AG04450 (cell line): ENCODE measurements around the gene PAEP. TPM values are rescaled to one million over a fixed set of nuclear protein-coding genes. Genes with fewer than 3 reads are reported as not detected.

ENCODE experiments used
- CTCF ChIA-PET: fragments of 300-600, 350-600 bp; formaldehyde crosslinking; extraction: SDS; loops from one replicate; lab custom pipeline; 2022; ENCODE audit warnings: antibody characterized with exemption, inconsistent platforms; lab: Charles Lee
- POLR2A ChIA-PET: fragments of 350-600 bp; formaldehyde crosslinking; extraction: SDS; loops from one replicate; lab custom pipeline; 2021; ENCODE audit warnings: antibody characterized with exemption, inconsistent platforms; lab: Yijun Ruan, JAX
- DNase-seq: peaks from one replicate; pipeline ENCODE4 v3.0.0-alpha.2; 2011; ENCODE audit warnings: low read depth, low spot score
- H3K27ac ChIP-seq: one replicate; pipeline ENCODE4 v1.5.1; 2012; ENCODE audit warnings: low read depth, low read length, control low read depth
- H3K27me3 ChIP-seq: one replicate; pipeline ENCODE4 v1.6.0; 2012; ENCODE audit warnings: low read length; ENCODE audit not compliant: control insufficient read depth, insufficient read depth
- H3K4me3 ChIP-seq: 2 replicates; pipeline ENCODE4 v1.5.1; 2011; ENCODE audit warnings: mild to moderate bottlenecking, low read depth, low read length, control low read depth
- H3K9me3 ChIP-seq: 2 replicates; pipeline ENCODE4 v1.5.1; 2012; ENCODE audit warnings: low read length; ENCODE audit not compliant: control insufficient read depth, insufficient read depth
- polyA plus RNA-seq: library from polyadenylated mRNA; depleted of rRNA; stranded (reverse); fragments of >200 nt; gene quantifications from 2 replicates; pipeline ENCODE4 v1.2.3, GENCODE V29; 2011
- TF ChIP-seq, protein P1 (sequence below): IDR thresholded peaks from 2 replicates; pipeline ENCODE4 v1.5.1; 2011; ENCODE audit warnings: low read depth, low read length, control low read depth, inconsistent platforms

PAEP gene
- polyA plus RNA-seq, 1 experiment: not detected

DNA sequence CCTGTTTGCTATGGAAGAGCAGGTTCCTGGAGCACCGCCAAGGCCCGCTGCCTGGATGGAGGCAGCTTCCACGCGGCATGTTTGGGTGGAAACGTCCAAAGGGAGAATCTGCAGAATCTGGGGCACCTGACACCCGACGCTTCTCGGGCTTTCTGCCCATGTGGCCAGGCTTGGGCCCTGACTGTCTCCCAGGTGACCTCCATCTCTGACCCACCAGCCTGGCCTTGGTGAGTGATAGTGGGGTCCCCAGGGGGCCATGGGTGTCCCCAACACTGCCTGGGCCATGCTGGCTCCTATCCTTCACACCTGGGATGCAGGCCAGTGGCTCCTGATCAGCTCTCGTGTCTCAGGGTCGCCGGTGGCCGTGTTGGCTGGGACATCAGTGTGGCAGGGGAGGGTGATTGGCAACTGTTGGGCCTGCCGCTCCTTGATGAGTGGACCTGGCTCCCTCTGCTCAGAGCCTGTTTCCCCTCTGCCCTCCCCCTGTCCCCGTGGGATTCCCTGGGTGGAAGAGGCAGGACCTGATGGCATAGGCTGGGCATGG lies 43.8 kb downstream of the PAEP start:
- no peaks in the 10 kb centered on the region; the same call in 1 of the 2 replicates for H3K9me3 ChIP-seq
- CTCF ChIA-PET: no interaction called here
- POLR2A ChIA-PET: no interaction called here
- H3K27ac ChIP-seq: no peak overlapping the region
- peaks cover 3% of the 10 kb centered on the region for H3K27me3 ChIP-seq
- H3K4me3 ChIP-seq: no peak overlapping the region
- DNase-seq: no peak
- TF ChIP-seq, protein P1, sequence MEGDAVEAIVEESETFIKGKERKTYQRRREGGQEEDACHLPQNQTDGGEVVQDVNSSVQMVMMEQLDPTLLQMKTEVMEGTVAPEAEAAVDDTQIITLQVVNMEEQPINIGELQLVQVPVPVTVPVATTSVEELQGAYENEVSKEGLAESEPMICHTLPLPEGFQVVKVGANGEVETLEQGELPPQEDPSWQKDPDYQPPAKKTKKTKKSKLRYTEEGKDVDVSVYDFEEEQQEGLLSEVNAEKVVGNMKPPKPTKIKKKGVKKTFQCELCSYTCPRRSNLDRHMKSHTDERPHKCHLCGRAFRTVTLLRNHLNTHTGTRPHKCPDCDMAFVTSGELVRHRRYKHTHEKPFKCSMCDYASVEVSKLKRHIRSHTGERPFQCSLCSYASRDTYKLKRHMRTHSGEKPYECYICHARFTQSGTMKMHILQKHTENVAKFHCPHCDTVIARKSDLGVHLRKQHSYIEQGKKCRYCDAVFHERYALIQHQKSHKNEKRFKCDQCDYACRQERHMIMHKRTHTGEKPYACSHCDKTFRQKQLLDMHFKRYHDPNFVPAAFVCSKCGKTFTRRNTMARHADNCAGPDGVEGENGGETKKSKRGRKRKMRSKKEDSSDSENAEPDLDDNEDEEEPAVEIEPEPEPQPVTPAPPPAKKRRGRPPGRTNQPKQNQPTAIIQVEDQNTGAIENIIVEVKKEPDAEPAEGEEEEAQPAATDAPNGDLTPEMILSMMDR: no peak

DNA sequence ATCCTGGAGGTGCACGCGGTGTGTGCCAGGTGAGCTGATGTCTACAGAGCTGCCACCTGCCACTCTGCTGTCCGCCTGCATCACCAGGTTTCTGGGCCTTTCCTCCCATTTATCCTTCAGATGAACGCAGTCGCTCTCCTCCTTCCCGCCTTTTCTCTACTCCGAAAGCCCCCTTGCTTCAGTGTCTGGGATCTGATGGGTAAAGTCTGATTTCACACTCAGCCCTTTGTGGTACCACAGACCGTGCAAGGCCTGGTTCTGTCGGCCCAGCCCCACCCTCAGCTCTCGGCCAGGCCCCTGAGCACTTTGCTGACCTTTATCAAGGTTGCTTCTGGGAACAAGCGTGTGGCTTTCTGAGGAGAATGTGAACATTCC lies 45.3 kb downstream of the PAEP start:
- ChIA-PET POLR2A (no interaction called here), CTCF (no interaction called here)
- H3K4me3 ChIP-seq: no peak overlapping the region
- DNase-seq: no peak
- H3K9me3 ChIP-seq: peaks cover 4% of the 10 kb centered on the region; the same call in 1 of the 2 replicates
- peaks cover 3% of the 10 kb centered on the region for H3K27me3 ChIP-seq
- TF ChIP-seq, protein P1: no peak
- H3K27ac ChIP-seq: no peak overlapping the region

DNA sequence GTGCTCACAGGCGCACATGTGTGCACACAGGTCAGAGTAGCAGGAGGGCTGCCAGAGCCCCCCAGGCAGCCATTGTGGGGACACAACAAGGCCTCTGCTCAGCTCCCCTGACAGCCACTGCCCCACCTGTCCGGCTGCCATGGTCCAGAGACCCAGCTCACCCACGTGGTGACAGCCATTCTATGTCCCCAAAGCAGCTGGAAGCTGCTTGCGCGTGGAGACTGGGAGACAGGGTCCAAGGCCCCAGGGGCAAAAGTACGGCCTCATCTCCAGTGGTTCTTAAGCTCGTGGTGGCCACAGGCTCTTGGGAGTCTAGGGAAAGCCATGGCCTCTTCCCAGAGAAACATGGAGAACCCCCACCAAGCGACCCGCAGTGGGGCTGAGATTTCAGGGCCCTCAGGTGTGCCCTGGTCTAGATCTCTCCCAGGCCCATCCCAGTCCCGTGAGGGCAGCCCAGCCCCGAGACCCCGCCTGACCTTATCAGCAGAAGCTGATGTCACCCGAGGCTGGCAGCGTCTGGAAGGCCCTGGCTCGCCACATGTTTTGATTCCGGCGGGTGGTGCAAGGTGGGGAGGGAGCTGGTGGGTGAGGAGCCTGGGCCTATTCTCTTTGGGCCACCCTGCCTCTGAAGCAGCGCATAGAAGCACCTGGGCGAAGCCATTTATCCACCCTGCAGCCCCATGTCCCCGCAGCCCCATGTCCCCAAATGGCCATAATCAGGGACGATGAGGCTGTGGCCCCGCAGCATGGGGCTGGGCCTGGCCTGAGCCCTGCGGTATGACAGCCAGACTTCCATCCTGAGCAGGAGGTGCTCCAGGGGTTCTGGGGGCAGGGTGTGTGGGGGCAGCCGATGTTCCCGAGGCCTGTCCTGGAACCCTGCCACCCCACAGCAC lies 46.1 kb downstream of the PAEP start:
- no peak overlapping the region for H3K27ac ChIP-seq
- H3K4me3 ChIP-seq: no peak overlapping the region
- POLR2A ChIA-PET: no interaction called here
- TF ChIP-seq, protein P1: no peak
- H3K27me3 ChIP-seq: peaks cover 3% of the 10 kb centered on the region
- DNase-seq: no peak
- CTCF ChIA-PET: interaction anchor here (0.5 kb wide), 1 partner anchor 268 kb away, joined by 3 read pairs; no protein-coding TSS in a partner anchor
- peaks cover 4% of the 10 kb centered on the region; the same call in 1 of the 2 replicates for H3K9me3 ChIP-seq

DNA sequence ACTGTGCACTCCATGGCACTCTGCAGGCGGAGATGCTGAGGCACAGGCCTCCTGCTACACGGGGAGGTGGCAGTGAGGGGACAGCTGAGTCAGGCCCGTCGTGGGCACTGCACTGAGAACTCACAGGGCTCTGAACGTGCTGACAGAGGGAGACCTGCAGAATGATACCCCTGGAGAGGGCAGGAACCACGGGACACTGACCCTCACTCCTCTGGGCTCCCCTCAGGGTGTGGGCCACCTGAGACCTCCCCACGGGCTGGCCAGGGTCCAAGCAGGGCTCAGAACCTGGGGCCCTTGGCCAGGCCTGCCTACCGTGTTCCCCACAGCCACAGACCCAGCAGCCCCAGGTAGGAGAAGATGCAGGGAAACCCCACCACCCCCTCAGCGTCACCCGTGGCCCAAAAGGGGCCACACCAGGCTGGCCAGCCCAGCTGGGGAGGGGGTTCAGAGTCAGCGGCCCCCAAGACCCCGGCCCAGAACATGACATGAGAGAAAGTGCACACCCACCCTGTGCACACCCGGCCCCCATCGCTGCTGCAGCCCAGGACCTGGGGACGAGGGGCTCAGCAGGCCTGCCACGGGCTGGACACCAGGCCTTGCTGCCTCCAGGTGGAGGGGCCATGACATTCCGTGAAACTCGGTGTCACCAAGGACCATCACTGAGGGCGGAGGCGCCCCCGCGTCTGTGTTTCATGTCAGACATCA lies 46.9 kb downstream of the PAEP start:
- H3K4me3 ChIP-seq: no peak overlapping the region
- peaks cover 3% of the 10 kb centered on the region for H3K27me3 ChIP-seq
- no peak overlapping the region for H3K27ac ChIP-seq
- ChIA-PET POLR2A (no interaction called here), CTCF (interaction anchor here (1.3 kb wide), 1 partner anchor 11 kb away, joined by 3 read pairs; no protein-coding TSS in a partner anchor)
- TF ChIP-seq, protein P1: no peak
- no peak for DNase-seq
- H3K9me3 ChIP-seq: peaks cover 4% of the 10 kb centered on the region; the same call in 1 of the 2 replicates

DNA sequence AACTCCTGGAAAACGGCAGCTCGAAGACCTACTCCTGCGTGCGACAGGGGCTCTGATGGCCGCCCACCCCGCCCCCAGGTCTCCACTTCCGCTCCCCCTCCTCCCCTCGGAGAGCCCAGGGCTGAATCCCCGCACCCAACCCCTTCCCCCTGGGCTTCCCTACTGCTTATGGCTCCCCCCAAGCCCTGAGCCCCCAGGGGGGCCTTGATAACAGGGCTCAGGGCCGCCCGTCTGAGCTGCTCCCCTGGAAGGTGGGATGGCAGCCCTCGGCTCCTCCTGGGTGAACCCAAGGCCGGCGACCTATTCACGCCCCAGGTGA lies 47.4 kb downstream of the PAEP start:
- Histone ChIP-seq H3K4me3 (no peak overlapping the region), H3K27ac (no peak overlapping the region), H3K9me3 (peaks cover 4% of the 10 kb centered on the region; the same call in 1 of the 2 replicates), H3K27me3 (peaks cover 3% of the 10 kb centered on the region)
- DNase-seq: no peak
- ChIA-PET CTCF (interaction anchor here (1.3 kb wide), 1 partner anchor 11 kb away, joined by 3 read pairs; no protein-coding TSS in a partner anchor), POLR2A (no interaction called here)
- TF ChIP-seq, protein P1: no peak
